Measurements from ENCODE around the gene ADCY5. TPM values are rescaled to one million over a fixed set of nuclear protein-coding genes. Genes with fewer than 3 reads are reported as not detected.

The ADCY5 gene
- polyA plus RNA-seq, 1 donor, result 10.6 TPM

DNA sequence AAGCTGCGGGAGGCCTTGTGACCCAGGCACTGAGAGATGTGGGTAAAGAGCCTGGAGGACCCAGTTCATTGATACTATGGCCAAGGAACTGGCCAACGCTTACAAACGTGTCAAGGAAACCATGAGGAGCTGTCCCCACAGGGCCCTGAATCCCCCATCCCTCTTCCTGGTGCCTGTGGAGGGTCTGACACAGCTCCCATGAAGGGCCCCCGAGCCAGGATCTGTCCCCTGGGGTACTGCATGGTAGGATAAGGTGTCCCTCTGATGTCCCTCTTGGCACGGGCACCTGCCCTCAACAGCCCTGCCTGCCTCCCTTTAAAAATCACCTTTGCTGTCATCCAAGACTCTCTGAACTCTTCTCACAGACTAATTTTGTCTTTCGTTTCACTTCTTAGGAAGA is 122.4 kb downstream of the ADCY5 start:
- DNase-seq, result no peak

DNA sequence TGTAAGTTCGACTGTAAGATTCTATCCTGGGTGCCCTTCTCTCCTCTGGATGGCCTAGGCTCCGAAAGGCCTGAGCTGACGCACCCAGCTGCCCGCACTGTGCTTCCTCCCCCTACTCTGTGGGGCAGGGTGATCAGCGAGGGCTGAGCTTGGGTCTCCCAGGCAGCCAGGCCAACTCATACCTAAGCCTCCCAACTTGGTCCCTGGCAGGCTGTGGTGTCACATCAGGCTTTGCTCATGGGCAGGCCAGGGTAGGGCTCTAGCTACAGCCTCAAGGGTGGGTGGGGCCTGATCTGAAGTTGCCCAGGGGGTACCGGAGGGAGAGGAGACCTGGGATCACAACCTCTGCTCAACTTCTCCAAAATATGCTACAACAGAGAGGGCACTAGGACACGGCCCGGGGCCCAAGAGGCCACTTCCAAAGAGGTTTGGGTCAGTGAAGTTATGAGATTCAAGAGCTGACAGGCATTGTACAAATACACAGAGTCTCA is 123.1 kb downstream of the ADCY5 start:
- no peak for DNase-seq

DNA sequence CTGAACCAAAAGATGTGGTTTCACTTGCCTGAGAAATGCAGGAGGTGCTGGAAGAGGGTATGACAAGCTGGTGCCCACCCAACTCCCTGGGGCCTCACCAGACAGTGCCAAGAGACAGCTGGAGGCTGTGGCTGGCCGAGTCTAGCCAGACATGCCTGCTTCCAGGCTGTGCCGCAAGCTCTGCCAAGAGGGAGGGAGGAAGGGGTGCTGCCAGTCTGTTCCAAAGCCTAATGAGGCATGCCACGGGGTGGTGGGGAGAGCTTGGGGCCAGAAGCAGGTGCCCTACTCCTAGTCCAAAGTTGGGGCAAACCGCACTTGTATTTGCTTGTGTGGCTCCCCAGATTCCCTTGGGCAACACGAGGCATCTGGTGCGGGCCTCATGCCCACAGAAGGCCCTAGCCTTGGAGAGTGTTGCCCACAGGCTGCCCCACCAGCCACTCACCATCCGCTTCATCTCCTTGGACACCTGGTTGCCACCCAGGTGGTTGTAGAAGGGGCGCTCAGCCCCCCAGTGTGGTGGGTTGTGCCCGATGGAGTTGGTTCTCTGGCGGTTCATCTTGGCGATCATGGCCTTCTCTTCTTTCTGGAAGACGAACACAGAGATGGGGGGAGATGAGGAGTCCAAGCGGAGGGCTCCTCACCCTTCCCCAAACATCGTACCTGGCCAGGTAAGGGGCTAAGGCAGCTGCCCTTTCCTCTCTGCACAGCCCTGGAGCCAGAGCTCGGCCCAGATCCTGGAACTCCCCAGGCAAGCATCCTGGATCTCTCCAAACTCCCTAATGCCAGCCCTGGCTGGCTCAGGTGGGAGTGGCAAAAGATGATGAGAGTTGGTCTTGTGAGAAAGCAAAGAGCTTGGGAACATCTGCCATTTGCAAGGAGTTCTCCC is 123.8 kb downstream of the ADCY5 start:
- no peak for DNase-seq

DNA sequence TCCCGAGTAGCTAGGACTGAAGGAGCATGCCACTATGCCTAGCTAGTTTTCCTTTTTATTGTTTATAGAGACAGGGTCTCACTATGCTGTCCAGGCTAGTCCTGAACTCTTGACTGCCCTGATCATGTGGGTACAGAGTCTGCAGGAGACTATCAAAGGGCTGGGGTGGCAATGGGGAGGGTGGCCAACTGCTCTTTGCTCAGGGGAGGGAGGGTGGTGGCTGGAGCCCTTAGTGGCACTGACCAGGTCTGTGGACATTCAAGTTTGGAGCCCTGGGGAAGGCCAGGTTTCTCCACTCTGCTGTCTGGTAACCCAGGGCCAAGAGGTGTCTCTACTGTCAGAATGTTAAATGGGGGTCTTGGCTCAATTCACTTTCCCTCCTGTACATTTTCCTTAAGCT is 125.1 kb downstream of the ADCY5 start:
- DNase-seq, result no peak

DNA sequence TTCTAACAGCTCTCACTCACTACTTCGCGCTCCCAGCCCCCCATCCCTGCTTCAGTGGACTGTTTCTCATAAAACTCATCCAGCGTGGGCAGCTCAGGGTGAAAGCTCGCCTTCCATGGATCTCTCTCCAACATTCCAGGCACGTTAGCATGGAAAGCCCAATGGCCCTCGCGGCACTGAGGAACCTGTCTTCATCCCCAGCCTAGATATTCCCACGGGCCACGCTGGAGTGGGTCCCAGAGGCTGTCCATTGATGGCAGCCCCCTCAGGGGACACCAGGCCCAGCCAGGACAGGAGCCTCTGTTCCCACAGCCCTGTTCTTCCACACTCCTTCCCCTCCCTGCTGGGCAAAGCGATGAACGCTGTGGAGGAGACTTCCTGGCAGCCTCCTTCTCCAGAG is 126.0 kb downstream of the ADCY5 start:
- no peak for DNase-seq

DNA sequence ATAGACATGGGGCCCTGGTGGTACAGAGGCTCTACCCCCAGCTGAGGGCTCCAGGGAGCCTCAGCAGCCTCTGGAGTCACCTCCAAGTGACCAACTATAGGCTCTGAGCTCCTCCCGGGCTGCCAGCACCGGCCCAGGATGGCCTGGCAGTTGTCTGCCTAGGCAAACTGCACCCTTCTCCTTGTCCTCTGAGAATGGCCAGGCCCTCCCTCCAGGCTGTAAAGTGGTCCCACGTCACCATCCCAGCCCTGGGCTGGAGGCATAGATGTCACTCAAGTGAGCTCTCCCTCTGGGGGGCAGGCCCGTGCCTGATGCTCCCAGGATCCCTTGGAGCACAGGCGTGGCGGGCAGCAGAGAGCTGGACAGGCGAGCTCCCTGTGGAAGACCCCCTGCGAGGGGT is 127.1 kb downstream of the ADCY5 start:
- DNase-seq, result no peak

DNA sequence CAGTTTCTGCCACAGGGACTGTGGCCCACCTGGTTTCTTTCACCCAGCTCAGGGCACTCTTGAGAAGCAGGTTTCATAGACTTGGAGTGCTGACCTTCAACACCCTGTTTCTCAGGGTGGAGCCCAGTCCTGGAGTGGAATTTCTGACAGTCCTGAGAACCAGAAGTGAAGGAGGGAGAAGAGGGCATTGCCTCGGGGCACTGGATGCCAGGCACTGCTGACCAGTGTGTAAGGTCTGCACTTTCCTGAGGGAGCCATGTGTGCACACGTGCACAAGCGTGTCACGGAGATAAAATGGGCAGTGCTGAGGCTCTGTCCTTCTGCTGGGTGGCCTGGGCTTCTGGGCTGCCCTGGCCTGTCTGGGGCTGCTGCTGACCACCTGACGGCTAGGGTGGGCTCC is 128.7 kb downstream of the ADCY5 start:
- no peak for DNase-seq

DNA sequence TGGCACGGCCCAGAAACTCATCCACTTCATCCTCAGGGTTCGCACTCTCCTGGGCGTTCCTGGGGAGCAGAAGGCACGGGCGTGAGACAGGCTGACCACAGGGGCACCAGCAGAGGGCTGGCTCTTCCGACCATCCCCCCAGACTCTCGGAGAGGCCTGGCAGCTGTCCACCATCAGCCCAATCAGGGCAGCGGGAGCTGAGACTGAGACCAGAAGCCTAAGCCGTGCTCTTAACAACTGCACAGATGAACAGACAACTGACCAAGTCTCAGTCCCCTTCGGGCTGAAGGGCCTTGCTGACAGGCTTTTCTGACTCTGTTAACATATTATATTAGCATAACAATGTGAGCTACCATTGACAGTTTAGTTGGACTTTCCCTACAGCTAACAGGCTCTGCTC is 129.1 kb downstream of the ADCY5 start:
- DNase-seq, result no peak

DNA sequence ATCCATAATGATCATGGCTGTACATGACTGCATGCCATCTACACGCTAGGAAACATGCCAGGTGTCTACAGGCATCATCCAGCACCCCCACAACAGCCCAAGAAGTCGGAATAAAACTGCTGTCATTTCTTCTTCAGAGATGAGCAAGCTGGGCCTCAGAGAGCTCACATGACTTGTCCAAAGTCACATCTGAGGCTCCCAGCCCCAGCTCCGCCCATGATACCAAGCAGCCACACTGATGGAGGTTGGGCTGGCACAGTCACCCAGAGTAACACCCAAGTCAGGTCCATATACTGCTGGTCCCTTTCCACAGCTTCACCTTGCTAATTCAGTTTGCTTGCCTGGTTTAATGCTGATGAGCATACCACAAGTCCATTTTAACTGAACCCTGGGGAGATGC is 130.5 kb downstream of the ADCY5 start:
- no peak for DNase-seq

DNA sequence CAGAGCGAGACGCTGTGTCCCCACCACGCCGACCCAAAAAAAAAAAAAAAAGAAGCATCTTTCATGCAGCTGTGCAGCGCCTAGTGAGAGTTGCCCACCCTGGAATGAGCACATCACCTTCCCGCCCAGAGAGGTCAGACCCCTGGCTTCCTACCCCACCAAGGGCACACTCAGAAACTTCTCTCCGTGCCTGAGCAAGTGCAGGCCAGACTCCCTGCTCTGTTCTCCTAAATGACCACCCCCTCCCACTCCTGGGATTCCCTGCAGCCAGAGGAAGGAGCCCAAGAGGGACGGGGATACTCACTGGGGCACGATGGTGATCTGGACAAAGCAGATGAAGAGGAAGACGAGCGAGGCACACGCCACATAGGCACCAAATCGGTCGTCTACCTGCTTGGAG is 131.2 kb downstream of the ADCY5 start:
- DNase-seq, result no peak

DNA sequence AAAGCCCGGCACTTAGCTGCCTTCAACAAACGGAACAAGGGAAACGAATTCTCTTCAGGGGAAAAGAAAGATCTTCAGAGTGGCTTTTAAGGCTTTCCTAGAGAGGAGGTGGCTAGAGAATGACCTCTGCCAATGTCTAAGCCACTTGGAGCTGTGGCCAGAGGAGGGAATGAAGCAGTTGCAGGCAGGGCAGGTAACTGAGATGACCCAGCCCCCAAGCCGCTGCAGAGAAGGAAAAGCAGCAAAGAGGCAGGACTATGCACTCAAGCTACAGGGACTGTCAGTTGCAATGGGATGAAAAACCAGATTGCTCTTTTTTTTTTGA is 133.7 kb downstream of the ADCY5 start:
- DNase-seq, result no peak

DNA sequence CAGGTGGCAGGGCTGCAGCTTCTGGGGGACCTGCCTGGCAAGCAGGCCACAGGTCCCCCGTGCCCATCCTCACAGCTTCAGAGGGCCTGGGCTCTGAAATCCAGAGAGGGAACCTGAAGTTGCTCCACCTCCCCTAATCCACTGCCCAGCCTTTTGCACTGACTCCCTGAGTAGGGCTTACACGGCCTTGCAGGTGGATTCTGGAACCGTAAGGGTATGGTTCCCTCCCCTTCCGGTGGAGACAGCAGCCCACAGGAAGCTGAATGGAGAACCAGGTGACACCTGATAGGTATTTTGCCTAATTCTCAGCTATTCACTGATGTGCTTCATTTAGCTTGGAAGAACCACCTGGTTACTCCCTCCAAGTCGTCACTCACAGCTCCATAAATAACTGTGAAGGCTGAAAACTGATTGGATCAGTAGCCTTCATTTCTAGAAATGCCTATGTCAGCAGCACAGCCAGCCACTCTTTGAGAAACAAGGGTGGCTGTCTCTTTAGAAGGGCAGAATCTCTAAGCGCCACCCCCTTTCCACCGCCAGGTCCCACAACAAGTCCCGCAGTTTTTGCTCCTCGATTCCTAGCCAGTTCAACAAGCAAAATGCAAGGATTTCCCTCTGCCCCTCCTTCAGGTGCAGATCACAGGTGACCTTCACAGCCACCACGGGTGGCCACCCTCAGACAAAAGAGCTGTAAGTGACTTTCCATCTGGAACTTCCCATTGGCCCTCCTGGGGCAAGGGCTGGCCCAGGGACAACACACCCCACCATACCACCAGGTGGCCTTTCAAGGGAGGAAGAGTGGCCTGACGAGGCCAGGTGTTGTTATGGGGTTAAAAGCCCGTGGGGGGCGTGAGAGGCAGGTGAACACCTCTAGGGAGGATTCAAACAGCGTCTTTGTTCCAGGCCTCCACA is 134.3 kb downstream of the ADCY5 start:
- no peak for DNase-seq

DNA sequence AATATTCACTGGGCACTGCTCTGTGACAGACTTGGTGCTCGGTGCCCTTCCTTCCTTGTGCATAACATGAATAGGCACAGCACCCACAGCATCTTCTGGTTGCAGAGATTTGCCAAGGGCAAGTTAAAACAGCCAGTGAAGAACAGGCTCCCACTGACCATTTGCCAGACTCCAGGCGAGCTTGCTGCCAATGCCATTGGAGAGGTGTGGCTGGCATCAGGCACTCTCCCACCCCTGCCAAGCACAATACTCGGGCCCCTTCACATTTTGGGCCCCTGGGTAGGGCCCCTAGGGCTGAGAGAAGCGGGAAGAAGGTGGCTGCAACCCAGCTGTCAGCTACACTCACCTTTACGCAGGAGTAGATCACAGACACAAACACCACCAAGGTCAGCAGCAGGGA is 135.0 kb downstream of the ADCY5 start:
- no peak for DNase-seq

DNA sequence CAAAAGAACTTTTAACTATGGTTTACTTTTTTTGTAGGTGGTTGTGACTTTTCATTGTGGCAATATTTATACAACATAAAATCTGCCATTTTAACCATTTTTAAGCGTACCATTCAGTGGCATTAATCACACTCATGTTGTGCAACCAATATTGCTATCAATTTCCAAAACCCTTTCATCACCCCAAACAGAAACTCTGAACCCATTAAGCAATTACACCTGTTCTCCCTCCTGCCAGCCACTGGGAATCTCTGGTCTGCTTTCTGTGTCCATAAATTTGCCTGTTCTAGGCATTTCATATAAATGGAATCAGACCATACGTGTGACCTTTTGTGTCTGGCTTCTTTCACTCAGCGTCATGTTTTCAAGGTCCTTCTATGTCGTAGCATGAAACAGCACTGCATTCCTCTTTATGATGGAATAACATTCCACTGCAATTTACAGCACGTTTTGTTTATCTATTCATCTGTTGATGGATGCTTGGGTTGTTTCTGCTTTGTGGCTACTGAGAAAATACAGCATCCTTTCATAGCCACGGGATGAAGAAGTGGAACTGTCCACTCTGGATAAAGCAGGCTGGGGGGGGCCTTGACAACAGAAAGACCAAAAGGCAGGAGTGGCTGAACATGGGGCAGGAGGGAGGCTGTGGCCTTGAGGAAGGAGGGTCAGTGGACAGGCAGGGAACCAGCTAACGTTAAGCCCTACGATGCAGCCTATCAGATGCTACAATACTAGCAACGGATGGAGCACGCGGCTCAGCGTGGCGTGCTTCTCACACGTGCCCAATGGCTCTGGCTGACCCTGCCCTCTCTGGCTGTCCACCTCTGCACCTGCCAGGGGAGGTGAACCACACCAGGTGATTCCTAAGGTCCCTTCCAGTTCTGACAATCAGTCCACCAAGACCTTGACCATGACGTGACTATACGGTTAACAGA is 136.3 kb downstream of the ADCY5 start:
- DNase-seq, result no peak

DNA sequence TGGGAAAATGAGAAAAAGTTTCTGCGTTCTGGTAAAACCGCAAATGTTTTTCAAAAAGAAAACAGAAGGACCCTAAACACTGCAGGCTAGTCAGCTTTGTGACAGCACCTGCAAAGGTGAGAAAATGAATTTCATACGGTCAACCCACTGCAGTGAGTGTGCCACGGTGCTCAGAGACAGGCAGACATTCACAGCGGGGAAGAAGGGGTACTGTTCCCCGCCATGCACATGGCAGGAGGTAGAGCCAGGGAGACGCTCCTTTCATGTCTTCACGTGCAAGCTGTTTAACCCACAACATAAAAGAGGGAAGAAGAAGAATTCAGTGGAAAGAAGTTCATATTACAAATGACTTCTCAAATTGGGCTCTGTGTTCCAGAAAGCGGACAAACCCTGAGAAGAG is 137.7 kb downstream of the ADCY5 start:
- DNase-seq, result no peak

DNA sequence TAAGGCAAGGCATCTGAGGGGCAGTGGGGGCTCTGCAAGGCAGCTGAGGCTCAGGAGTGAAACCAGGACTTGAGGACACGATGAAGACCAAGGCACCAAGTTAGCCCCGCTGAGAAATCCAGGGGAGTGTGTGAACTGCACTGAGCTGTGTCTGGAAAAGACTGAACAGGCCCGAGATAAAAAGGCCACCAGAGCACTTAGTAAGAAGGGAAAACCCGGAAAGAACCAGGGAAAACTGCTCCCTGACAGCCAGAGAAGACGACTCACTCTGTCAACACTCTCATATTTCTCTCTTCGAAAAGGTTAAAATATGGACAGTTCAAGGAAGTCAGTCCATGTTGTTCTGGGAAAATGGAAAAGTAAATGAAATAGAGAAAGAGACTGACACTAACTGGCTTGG is 138.1 kb downstream of the ADCY5 start:
- no peak for DNase-seq

DNA sequence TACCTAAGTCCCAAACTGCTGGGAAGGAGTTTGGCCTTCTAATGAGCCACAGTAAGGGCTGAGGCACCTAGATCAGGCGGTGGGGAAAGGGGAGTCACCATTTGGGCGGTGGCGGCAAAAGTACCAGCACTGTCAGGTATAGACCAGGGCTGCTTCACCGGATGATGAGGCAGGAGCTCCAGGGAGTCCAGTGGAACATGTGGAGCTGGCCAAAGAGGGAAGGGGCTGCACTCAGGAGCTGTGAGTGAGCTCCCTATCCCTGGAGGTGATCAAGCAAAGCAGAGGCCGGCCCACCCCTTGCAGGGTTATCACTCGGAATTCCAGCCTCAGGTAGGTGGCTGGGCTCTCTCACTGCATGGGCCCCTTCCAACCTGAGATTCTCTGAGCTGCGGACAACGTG is 138.7 kb downstream of the ADCY5 start:
- no peak for DNase-seq

DNA sequence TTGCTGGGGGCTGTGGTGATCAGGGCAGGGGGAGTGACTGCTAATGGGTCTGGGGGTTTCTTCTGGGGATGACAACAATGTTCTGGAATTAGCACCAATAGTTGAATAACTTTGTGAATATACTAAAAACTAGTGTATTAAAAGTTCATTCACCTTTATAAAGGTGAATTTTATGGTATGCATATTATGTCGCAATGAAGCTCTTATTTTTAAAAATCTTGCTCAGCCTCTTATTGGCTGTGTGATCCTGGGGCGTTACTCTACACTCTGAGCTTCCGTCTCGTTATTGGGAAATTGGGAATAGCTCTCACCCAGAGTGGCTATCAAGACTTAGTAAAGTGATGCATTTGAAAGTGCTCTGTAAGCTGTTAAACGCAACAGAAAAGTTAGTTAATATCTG is 141.8 kb downstream of the ADCY5 start:
- no peak for DNase-seq

DNA sequence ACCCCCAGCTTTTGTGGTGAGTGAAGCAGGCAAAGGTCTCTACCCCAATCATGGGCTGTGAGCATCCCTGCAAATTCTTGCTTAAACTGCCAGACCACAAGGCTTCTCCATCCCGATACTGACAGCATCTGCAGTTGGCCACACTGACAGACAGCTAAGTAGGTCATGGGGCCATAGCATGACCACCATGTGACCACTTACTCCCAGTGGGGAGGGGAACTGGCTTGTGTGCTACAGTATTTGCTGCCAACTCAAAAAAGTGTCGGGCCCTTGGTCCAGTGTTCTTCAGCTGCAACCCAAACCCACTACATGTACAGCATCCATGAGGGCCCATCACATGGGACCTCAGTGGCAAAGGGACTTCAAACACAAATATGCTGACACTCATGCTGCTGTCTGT is 143.7 kb downstream of the ADCY5 start:
- no peak for DNase-seq

DNA sequence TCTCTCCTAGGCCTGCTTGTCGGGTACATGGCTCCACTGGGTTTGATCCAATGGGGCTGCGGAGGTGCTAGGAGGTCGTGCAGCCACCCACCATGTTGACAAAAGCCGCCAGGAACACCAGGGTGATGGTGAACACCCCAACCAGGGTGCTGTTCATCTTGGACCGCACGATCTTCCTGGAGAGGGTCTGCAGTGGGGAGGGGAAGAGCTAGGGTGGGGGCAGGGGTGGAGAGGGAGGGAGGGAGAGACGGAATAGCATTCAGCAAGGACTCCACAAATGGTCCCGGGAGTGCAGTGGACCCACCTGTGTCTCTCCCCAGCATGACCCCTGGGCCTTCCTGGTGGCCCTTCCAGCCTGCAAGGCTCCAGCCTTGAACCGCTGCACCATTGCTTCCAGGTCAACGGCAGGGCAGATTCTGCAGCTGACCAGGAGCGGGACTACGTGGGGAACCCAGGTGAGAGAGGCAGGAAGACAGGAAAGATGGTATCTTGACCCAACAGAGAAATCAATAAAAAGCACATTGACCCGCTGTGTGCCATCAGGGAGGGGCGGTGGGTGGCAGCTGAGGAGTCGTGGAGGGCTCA is 144.8 kb downstream of the ADCY5 start:
- DNase-seq, result no peak

DNA sequence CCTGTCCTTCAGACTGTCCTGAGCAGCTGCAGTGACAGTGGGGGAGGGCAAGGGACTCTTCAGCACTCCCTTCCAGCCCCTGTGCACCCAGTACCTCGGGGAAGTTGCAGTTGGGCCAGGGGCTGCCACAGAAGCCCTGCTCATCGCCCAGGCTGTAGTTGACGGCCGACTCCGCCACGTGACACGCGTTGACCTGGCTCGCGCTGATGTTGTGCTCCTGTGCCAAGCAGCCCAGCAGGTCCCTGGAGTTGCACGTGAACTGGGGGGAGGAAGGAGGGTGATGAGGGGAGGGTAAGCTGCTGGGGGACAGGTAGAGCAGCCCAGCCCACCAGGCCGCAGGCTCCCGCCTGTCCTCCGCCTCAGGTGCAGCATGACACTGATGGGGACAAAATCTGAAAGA is 145.9 kb downstream of the ADCY5 start:
- DNase-seq, result no peak

Measured in left kidney (tissue), 2 donors.